Measurements from ENCODE around the gene ADGRV1.

GRCh38 chr5:91180506-91180905 is 621.9 kb downstream of the ADGRV1 start:
- no peak for TF ChIP-seq POLR2A (IDR thresholded peaks at IDR 0.05)
- no peak for TF ChIP-seq CTCF (IDR thresholded peaks at IDR 0.05)

Data from thyroid gland (tissue), 4 donors.